ENCODE measurements around the gene DNAJC1. TPM values are rescaled to one million over a fixed set of nuclear protein-coding genes. Genes with fewer than 3 reads are reported as not detected.

DNAJC1 gene
- total and polyA plus RNA-seq, 10 of the 15 experiments (the other 5 are each of a cell fraction or from before 2014, with no cell fraction given): 2.5 to 39.3 (median 20.4) TPM

GRCh38 chr10:21888959-21889358, 114.6 kb downstream of the DNAJC1 start (continued):
- TF ChIP-seq KAT2A (conservative IDR thresholded peaks at IDR 0.05; ENCODE audit: control insufficient read depth, low read depth, low read length) (no peak), SREBF1 (IDR thresholded peaks at IDR 0.05; ENCODE audit: low read length) (no peak), RELA (IDR thresholded peaks at IDR 0.05; ENCODE audit: borderline replicate concordance, partially characterized antibody) (no peak), SUZ12 (IDR thresholded peaks at IDR 0.05; ENCODE audit: unreplicated experiment) (no peak), JUNB (IDR thresholded peaks at IDR 0.05) (no peak; the same call in 1 of the 2 replicates), KLF5 (IDR thresholded peaks at IDR 0.05; ENCODE audit: partially characterized antibody) (no peak), PAX8 (IDR thresholded peaks at IDR 0.05) (no peak), TAF1 (IDR thresholded peaks at IDR 0.05; ENCODE audit: borderline replicate concordance, low read depth, low read length) (0 out of 2 replicates have a peak, but pooled peaks have one; percentile 30), RFX5 (IDR thresholded peaks at IDR 0.05; ENCODE audit: low read depth, low read length) (no peak), SMAD5 (IDR thresholded peaks at IDR 0.05; ENCODE audit: low read depth) (no peak), BCL11A (IDR thresholded peaks at IDR 0.05; ENCODE audit: low read depth, low read length) (peak; percentile 75), GABPA (IDR thresholded peaks at IDR 0.05; ENCODE audit: low read depth) (0 out of 2 replicates have a peak, but pooled peaks have one; percentile 51), CHD2 (IDR thresholded peaks at IDR 0.05; ENCODE audit: borderline replicate concordance, low read depth, low read length) (peak; percentile 75; the same call in 1 of the 2 replicates), BMI1 (IDR thresholded peaks at IDR 0.05; ENCODE audit: borderline replicate concordance) (no peak), SREBF2 (IDR thresholded peaks at IDR 0.05; ENCODE audit: low read length) (no peak), ZZZ3 (IDR thresholded peaks at IDR 0.05; ENCODE audit: control insufficient read depth, insufficient read length, low read depth) (no peak), PAX5 (IDR thresholded peaks at IDR 0.05; ENCODE audit: borderline replicate concordance, low read depth, low read length) (peak; percentile 73), HDGF (IDR thresholded peaks at IDR 0.05) (no peak), ZBTB33 (IDR thresholded peaks at IDR 0.05) (no peak), NR2F1 (conservative IDR thresholded peaks at IDR 0.05) (no peak), SRF (IDR thresholded peaks at IDR 0.05; ENCODE audit: low read depth in 2 of 2, low read length in 2 of 2) (no peak), SPI1 (IDR thresholded peaks at IDR 0.05; ENCODE audit: borderline replicate concordance, insufficient read depth, low read depth, low read length) (peak; percentile 55; the same call in 1 of the 2 replicates), FOXK2 (IDR thresholded peaks at IDR 0.05) (no peak), CBFB (IDR thresholded peaks at IDR 0.05; ENCODE audit: low read depth) (no peak), SP1 (IDR thresholded peaks at IDR 0.05; ENCODE audit: low read depth, low read length) (no peak), SKIL (IDR thresholded peaks at IDR 0.05; ENCODE audit: low read depth, poor library complexity, severe bottlenecking) (peak; percentile 89), POLR2AphosphoS2 (IDR thresholded peaks at IDR 0.05; ENCODE audit: low read depth, low read length) (no peak), MEF2A (IDR thresholded peaks at IDR 0.05; ENCODE audit: insufficient read depth, low read depth, low read length) (peak; percentile 91)

Data from GM12878 (cell line).